Activated CD8-positive, alpha-beta T cell treated with anti-CD3 and anti-CD28 coated beads for 36 hours (primary cell): ENCODE measurements around the gene ADCY10. TPM values are rescaled to one million over a fixed set of nuclear protein-coding genes. Genes with fewer than 3 reads are reported as not detected.

Experiments used
- ATAC-seq: fragments of 200-7000 bp; cut with Tn5 transposase; one replicate; pipeline ENCODE4 v1.10.0; 2021; ENCODE audit warnings: mild to moderate bottlenecking, moderate library complexity
- CTCF ChIA-PET: fragments of 350-600 bp; sonication (Branson Sonifier 250); formaldehyde crosslinking; loops from one replicate; lab custom pipeline; 2021; ENCODE audit warnings: antibody characterized with exemption; lab: Charles Lee
- POLR2A ChIA-PET: fragments of 350-600 bp; sonication (Branson Sonifier 250); formaldehyde crosslinking; loops from one replicate; lab custom pipeline; 2021; ENCODE audit warnings: antibody characterized with exemption; lab: Charles Lee
- DNase-seq: peaks from one replicate; pipeline ENCODE4 v3.0.0-alpha.2; 2020
- H3K27ac Mint-ChIP-seq: one replicate; pipeline ENCODE4 v1.8.0; 2021; ENCODE audit warnings: mild to moderate bottlenecking, mixed read lengths
- H3K27me3 Mint-ChIP-seq: one replicate; pipeline ENCODE4 v1.8.0; 2021; ENCODE audit warnings: mixed read lengths
- H3K36me3 Mint-ChIP-seq: one replicate; pipeline ENCODE4 v1.8.0; 2021; ENCODE audit warnings: low read depth, mixed read lengths
- H3K4me1 Mint-ChIP-seq: one replicate; pipeline ENCODE4 v1.8.0; 2021; ENCODE audit warnings: low read depth, mixed read lengths
- H3K4me3 Mint-ChIP-seq: one replicate; pipeline ENCODE4 v1.8.0; 2021; ENCODE audit warnings: mild to moderate bottlenecking, moderate library complexity, mixed read lengths
- H3K9me3 Mint-ChIP-seq: one replicate; pipeline ENCODE4 v1.8.0; 2021; ENCODE audit warnings: mixed read lengths
- intact Hi-C: fragments of 100-400 bp; cut with micrococcal nuclease; formaldehyde crosslinking; loops from one replicate; pipeline ENCODE4 v1.10.0; 2022
- total RNA-seq, 2 experiments: library from RNA; stranded (reverse); gene quantifications; one replicate each; pipeline ENCODE4 v1.2.3, GENCODE V29; 2021
- TF ChIP-seq, protein P1 (sequence below): fragments of 200-600 bp; IDR thresholded peaks from one replicate; pipeline ENCODE4 v1.8.0; 2022; ENCODE audit warnings: antibody characterized with exemption, mild to moderate bottlenecking

The ADCY10 gene
- total RNA-seq, 2 experiments from 2014 or later, result 0.05 TPM; not detected in 1

DNA sequence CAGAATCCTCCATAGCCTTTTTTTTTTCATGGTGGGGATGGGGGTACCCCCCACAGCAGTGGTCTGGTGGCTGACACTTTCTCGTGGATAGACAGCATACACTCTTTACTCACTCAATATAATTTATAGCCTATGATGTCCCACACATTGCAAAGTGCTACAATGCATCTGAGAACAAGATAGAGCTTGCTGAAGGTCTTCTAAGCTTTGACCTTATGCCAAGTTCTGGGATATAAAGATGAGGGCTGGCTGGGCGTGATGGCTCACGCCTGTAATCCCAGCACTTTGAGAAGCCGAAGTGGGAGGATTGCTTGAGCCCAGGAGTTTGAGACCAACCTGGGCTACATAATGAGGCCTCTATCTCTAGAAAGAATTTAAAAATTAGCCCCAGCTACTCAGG lies 114.2 kb downstream of the ADCY10 start:
- ChIA-PET CTCF (no interaction called here), POLR2A (interaction anchor here (0.6 kb wide), 1 partner anchor 17 kb away, joined by 3 read pairs; no protein-coding TSS in a partner anchor)
- Mint-ChIP-seq H3K36me3 (no peaks in the 10 kb centered on the region), H3K27me3 (no peaks in the 10 kb centered on the region), H3K9me3 (no peaks in the 10 kb centered on the region), H3K27ac (no peak overlapping the region), H3K4me3 (no peak overlapping the region), H3K4me1 (peaks cover 21% of the 10 kb centered on the region)
- TF ChIP-seq, protein P1, sequence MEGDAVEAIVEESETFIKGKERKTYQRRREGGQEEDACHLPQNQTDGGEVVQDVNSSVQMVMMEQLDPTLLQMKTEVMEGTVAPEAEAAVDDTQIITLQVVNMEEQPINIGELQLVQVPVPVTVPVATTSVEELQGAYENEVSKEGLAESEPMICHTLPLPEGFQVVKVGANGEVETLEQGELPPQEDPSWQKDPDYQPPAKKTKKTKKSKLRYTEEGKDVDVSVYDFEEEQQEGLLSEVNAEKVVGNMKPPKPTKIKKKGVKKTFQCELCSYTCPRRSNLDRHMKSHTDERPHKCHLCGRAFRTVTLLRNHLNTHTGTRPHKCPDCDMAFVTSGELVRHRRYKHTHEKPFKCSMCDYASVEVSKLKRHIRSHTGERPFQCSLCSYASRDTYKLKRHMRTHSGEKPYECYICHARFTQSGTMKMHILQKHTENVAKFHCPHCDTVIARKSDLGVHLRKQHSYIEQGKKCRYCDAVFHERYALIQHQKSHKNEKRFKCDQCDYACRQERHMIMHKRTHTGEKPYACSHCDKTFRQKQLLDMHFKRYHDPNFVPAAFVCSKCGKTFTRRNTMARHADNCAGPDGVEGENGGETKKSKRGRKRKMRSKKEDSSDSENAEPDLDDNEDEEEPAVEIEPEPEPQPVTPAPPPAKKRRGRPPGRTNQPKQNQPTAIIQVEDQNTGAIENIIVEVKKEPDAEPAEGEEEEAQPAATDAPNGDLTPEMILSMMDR, result no peak
- no peak for ATAC-seq
- intact Hi-C loops, result loop anchor here (5.0 kb wide), 1 partner anchor 283 kb away; no protein-coding TSS in a partner anchor
- no peak for DNase-seq

DNA sequence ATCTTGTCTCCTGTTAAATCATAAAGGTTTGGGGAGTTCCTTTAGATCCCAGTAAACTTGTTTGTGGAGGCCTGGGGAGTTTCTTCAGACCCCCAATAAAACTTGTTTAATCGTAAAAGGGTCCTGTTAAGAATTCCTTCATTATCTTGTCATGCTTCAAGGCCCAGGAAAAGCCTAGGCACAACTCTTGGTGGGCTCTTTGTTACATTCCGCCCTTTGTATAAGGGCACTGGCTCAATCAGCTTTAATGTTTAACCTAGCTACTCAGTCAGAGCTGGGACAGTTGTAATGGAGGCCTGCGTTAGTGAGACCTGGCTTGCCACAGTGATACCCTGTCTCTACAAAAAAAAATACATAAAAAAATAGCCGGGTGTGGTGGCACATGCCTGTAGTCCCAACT lies 115.0 kb downstream of the ADCY10 start:
- intact Hi-C loops, result no loop called here
- ChIA-PET CTCF (no interaction called here), POLR2A (interaction anchor here (0.6 kb wide), 1 partner anchor 17 kb away, joined by 3 read pairs; no protein-coding TSS in a partner anchor)
- Mint-ChIP-seq H3K27ac (no peak overlapping the region), H3K9me3 (no peaks in the 10 kb centered on the region), H3K27me3 (no peaks in the 10 kb centered on the region), H3K4me3 (no peak overlapping the region), H3K4me1 (peaks cover 13% of the 10 kb centered on the region), H3K36me3 (no peaks in the 10 kb centered on the region)
- TF ChIP-seq, protein P1, result no peak
- no peak for DNase-seq
- no peak for ATAC-seq

DNA sequence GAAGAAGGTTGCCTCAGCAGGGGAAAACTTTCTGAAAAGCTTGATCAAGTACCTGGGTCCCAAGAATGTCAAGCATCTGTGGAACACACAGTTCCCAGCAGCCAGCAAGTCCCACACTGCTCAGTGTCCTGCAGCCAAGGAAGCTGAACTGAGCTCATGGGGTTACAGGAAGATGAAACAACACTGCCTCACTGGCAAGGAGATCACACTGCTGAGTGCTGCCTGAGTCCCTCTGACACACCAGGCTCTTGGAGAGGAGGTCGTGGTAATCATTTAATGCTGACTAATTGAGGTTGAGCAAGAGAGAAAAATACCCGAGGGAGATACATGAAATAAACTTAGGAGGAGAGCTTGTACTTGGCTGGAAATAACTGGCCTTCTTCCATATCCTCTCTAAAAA lies 116.9 kb downstream of the ADCY10 start:
- ATAC-seq, result peak; percentile 73
- POLR2A ChIA-PET, result no interaction called here
- intact Hi-C loops, result no loop called here

DNA sequence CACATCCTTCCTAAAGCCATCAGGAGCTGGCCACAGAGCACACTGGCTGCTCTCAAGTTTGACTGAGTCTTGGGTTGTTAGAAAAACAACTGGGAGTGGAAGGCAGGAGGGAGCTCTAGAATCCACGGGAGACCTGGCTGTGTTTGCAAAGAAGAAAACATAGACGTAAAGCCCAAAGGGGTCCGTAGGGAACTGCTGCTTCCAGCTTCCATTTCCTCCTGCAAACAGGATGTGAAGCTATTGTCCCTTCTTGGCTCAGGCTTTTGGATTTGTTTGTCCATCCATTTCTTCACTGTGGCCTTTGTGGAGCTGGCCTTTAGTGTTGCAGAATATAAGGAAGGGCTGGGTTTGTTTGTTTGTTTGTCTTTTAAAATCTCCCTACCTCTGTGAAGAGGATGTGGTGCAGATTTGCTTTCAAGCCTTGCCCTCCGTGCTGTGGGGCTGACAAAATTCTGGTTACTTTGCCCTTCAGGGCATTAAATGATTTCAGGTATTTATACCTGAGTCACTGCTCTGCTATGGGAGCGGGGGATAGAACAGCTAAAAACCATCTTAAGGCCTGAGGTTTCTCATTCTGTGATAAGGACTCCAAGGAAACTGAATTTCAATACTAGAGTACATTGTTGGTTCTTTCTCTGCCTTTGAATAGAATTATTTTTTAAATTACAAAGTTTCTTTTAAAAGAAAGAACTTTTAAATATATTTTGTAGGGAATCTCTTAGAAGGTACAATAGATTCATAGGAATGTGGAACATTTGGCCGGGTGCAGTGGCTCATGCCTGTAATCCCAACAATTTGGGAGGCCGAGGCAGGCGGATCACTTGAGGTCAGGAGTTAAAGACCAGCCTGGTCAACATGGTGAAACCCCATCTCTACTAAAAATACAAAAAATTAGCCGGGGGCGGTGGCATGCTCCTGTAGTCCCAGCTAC lies 117.9 kb downstream of the ADCY10 start:
- ChIA-PET CTCF (interaction anchor here (0.8 to 1.5 kb wide), 3 partner anchors 41 to 286 kb away, joined by 3 read pairs; no protein-coding TSS in a partner anchor), POLR2A (no interaction called here)
- no peak overlapping the region for H3K27ac Mint-ChIP-seq

More for the DNA sequence above, 116.9 kb downstream of the ADCY10 start:
- Mint-ChIP-seq H3K36me3 (peaks cover 3% of the 10 kb centered on the region), H3K27me3 (no peaks in the 10 kb centered on the region), H3K27ac (no peak overlapping the region), H3K4me3 (no peak overlapping the region), H3K4me1 (peaks cover 2% of the 10 kb centered on the region), H3K9me3 (no peaks in the 10 kb centered on the region)
- CTCF ChIA-PET, result interaction anchor here (0.8 to 1.5 kb wide), 3 partner anchors 10 to 68 kb away, joined by 3 read pairs; no protein-coding TSS in a partner anchor
- TF ChIP-seq, protein P1, result no peak
- peak; percentile 26 for DNase-seq

More for the DNA sequence above, 117.9 kb downstream of the ADCY10 start:
- H3K4me1 Mint-ChIP-seq, result peaks cover 2% of the 10 kb centered on the region
- DNase-seq, result no peak
- ATAC-seq, result no peak
- no peak overlapping the region for H3K4me3 Mint-ChIP-seq
- H3K27me3 Mint-ChIP-seq, result no peaks in the 10 kb centered on the region
- intact Hi-C loops, result no loop called here
- H3K9me3 Mint-ChIP-seq, result no peaks in the 10 kb centered on the region
- peaks cover 3% of the 10 kb centered on the region for H3K36me3 Mint-ChIP-seq
- TF ChIP-seq, protein P1, result no peak
